ENCODE measurements around the gene PPP2R5C. TPM values are rescaled to one million over a fixed set of nuclear protein-coding genes. Genes with fewer than 3 reads are reported as not detected.
A peak's percentile ranks its signal among the peaks of the same experiment; 100 is the strongest.

Gene PPP2R5C
- total and polyA plus RNA-seq, 9 of the 15 experiments (the other 6 are each of a cell fraction or from before 2014, with no cell fraction given): 284 to 617 (median 395) TPM

- TF ChIP-seq ZNF592 (IDR thresholded peaks at IDR 0.05) (no peak), ZBTB26 (CRISPR knock-in tag; IDR thresholded peaks at IDR 0.05) (no peak), SMAD4 (CRISPR knock-in tag; conservative IDR thresholded peaks at IDR 0.05) (peak; percentile 46; the same call in 1 of the 2 replicates), BRD9 (IDR thresholded peaks at IDR 0.05; ENCODE audit: low read depth, partially characterized antibody) (no peak), JUNB (CRISPR knock-in tag; conservative IDR thresholded peaks at IDR 0.05) (no peak), FOXP1 (CRISPR knock-in tag; IDR thresholded peaks at IDR 0.05) (no peak), TBP (optimal IDR thresholded peaks at IDR 0.05; ENCODE audit: low read depth, low read length) (no peak), ZNF232 (CRISPR knock-in tag; IDR thresholded peaks at IDR 0.05) (no peak), JUN (IDR thresholded peaks at IDR 0.05; ENCODE audit: borderline replicate concordance, low read depth, low read length) (no peak), JUN (CRISPR knock-in tag; IDR thresholded peaks at IDR 0.05; ENCODE audit: borderline replicate concordance) (no peak), SRF (CRISPR knock-in tag; IDR thresholded peaks at IDR 0.05) (no peak), HMBOX1 (IDR thresholded peaks at IDR 0.05) (no peak), ZNF830 (CRISPR knock-in tag; IDR thresholded peaks at IDR 0.05) (no peak), MYNN (IDR thresholded peaks at IDR 0.05) (no peak), MYNN (CRISPR knock-in tag; IDR thresholded peaks at IDR 0.05) (no peak), ZNF384 (IDR thresholded peaks at IDR 0.05; ENCODE audit: low read depth, low read length) (no peak)
- TF ChIP-seq, protein P1, sequence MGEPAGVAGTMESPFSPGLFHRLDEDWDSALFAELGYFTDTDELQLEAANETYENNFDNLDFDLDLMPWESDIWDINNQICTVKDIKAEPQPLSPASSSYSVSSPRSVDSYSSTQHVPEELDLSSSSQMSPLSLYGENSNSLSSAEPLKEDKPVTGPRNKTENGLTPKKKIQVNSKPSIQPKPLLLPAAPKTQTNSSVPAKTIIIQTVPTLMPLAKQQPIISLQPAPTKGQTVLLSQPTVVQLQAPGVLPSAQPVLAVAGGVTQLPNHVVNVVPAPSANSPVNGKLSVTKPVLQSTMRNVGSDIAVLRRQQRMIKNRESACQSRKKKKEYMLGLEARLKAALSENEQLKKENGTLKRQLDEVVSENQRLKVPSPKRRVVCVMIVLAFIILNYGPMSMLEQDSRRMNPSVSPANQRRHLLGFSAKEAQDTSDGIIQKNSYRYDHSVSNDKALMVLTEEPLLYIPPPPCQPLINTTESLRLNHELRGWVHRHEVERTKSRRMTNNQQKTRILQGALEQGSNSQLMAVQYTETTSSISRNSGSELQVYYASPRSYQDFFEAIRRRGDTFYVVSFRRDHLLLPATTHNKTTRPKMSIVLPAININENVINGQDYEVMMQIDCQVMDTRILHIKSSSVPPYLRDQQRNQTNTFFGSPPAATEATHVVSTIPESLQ (CRISPR knock-in tag; IDR thresholded peaks at IDR 0.05): no peak
- TF ChIP-seq, protein P2, sequence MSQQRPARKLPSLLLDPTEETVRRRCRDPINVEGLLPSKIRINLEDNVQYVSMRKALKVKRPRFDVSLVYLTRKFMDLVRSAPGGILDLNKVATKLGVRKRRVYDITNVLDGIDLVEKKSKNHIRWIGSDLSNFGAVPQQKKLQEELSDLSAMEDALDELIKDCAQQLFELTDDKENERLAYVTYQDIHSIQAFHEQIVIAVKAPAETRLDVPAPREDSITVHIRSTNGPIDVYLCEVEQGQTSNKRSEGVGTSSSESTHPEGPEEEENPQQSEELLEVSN (IDR thresholded peaks at IDR 0.05; ENCODE audit: borderline replicate concordance in 1 of 2, extremely low read depth in 1 of 2, insufficient read depth in 1 of 2, insufficient read length in 1 of 2, low read depth in 1 of 2, low read length in 1 of 2, poor library complexity in 1 of 2, severe bottlenecking in 1 of 2): peak in 1 of 2 experiments; percentile 67
These were observed 496 bp downstream of the PPP2R5C start (continued) for GRCh38 chr14:101761881-101762529.
